Kidney capillary endothelial cell (primary cell): Measurements from ENCODE around the gene TMEM145.
A peak's percentile ranks its signal among the peaks of the same experiment; 100 is the strongest.

Experiments used
- DNase-seq: peaks from one replicate; pipeline ENCODE4 v3.0.0-alpha.2; 2018; ENCODE audit warnings: low spot score

Gene TMEM145

GRCh38 chr19:42278452-42279154, 34.5 kb upstream of the TMEM145 start:
- DNase-seq: no peak

GRCh38 chr19:42279155-42279901, 33.8 kb upstream of the TMEM145 start:
- DNase-seq: no peak

DNA sequence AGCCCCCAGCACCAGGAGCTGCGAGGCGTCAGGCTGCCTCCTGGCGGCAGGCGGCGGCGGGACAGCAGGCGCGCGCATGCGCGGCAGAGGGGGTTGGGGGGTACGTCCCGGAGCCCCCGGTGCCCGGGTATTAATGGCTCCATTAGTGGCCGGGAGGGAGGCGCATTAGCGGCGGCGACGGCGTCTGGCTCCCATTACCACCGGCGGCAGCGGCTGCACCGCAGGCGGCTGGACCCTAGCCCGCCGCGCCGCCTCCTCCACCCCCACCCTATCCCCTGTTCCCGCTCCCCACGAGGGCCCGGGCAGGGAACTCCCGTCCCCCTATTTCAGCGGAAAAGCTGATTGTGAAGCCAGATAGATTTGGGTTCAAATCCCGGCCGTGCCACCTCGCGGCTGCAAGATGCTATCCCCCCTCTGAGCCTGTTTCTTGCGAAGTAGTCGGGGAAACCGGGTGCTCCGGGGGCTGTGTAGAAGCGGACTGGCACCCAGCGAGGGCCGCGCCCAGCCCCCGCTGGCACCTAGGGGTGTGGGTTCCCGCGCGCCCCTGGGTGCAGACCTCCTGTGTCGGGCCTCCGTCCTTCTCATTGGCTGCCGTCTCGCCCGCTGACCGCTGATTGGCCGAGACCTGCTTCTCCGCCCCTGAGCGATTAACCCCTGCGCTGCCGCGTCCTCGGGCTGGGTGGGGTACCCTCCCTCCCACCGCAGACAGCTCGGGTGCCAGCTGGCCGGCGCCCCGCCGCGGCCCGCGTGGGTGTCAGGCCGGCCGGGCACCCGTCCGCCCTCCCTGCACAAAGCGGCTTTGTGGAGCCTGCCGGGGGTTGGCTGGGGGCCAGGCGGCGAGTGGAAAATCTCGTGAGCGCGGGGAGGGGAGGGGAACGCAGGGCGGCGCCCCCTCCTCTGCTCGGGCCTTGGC, 33.0 kb upstream of the TMEM145 start:
- peak; percentile 83 for DNase-seq

GRCh38 chr19:42280815-42281145, 32.3 kb upstream of the TMEM145 start:
- DNase-seq: no peak

- no peak for DNase-seq
Measured at GRCh38 chr19:42281146-42281826, 31.8 kb upstream of the TMEM145 start.

- DNase-seq: no peak
Measured at GRCh38 chr19:42281827-42282762, 31.0 kb upstream of the TMEM145 start.

DNA sequence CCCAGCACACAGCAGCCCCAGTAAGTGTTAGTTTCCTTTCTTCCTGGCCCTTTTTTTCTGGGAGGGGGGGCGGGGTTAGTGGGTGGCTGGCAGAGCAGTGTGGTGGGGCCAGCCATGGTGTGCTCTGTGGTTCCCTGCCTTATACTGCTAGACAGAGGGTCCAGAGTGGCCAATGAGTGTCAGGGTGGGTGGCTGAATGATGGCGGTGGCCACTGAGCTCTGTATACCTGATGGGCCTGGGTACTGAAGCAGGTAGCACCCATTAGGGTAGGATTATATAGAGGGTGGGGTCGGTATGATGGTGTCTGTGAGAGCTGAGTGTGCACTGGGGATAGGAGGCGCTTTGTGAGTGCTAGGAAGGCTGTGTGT, 30.3 kb upstream of the TMEM145 start:
- DNase-seq: no peak

DNA sequence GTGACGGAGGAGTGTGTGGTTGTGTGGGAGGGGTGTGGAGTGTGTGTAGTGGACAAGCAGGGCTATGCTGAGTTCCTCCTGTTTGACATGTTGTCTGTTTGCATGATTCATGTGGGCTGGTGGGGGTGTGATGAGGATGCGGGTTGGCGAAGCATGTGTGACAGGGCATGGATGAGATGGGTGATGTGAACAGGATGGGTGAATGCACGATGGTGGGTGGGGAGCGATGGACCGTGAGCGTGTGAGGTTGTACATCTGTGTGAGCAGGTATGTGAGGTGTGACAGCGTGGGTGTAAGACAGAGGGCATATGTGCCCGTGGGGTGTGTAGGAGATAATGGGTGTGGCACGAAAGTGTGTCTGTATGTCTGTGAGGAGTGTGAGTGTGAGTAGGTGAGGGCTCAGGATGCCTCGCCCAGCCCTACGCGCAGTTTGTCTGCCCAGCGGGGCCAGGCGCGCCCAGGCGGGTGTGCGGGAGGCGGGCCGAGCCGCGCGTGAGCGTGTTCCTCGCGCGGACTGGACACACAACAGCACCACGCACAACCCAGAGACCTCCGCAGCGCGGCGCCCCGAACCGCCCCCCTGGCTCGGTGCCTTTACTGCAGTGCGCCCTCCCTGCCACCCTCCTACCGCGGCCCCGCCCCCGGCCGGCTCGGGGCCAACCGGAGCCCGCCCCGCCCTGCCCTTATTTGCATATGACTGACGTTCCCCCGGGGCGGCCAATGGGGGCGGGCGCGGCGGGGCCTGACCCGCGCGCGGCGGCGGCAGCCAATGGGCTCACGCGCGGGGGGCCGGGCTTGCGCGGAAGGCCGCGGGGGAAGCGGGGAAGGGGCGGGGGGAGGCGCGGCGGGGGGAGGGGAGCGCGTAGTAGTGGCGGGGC, 29.7 kb upstream of the TMEM145 start:
- peak; percentile 85 for DNase-seq

DNA sequence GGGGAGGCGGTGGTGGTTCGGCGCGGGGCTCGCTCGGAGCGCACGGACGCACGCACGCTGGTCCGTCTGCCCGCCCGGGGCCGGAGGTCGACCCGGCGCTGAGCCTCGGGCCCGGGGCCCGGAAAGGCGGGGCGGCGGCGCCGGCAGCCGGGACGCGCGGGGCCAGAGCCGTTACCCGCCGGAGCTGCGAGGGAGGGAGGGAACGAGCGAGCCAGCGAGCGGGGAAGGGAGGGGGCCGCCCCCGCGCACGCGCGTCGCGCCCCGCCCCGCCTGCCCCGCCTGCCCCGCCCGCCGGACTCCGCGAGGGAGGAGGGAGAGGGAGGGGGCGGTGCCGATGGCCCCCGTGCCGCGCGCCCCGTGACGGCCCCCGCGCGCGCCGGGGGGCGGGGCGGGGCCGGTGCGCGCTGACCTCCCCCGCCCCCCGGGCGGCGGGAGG, 29.0 kb upstream of the TMEM145 start:
- no peak for DNase-seq

DNA sequence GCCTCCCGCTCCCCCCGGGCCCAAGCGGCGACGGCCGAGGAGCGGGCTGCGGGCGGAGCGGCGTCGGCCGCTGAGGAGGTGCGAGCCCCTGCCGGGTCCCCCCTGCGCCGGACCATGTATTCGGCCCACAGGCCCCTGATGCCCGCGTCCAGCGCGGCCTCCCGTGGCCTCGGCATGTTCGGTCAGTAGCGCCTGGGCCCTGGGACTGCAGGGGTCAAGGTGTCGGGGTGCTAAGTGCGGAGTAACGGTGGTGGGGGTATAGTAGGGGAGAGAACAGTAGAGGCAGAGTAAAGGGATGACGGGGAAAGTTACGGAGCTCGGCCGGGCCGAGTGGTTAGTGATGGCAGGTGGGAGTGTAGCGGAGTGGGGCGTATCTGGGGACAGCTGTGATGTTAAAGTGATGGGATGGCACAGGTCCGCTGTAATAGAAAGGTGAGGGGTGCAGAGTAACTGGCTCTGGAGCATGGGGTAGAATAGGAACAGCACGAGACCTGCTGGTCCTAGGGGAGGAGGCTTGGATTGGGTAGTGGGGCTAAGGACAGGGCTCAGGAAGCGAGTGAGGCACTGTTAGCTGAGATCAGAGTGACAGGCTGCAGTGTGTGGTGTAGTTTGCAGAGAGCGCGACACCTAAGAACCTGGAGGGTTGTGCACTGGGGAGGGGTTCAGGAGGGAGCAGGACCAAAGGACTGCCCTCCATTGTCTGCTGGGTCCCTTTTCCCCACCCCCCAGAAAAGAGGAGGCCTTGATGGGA, 28.3 kb upstream of the TMEM145 start:
- no peak for DNase-seq

- DNase-seq: no peak
Measured at GRCh38 chr19:42285541-42285941, 27.6 kb upstream of the TMEM145 start.

GRCh38 chr19:42285988-42286348, 27.1 kb upstream of the TMEM145 start:
- no peak for DNase-seq

- no peak for DNase-seq
Measured at GRCh38 chr19:42286349-42287016, 26.6 kb upstream of the TMEM145 start.

DNA sequence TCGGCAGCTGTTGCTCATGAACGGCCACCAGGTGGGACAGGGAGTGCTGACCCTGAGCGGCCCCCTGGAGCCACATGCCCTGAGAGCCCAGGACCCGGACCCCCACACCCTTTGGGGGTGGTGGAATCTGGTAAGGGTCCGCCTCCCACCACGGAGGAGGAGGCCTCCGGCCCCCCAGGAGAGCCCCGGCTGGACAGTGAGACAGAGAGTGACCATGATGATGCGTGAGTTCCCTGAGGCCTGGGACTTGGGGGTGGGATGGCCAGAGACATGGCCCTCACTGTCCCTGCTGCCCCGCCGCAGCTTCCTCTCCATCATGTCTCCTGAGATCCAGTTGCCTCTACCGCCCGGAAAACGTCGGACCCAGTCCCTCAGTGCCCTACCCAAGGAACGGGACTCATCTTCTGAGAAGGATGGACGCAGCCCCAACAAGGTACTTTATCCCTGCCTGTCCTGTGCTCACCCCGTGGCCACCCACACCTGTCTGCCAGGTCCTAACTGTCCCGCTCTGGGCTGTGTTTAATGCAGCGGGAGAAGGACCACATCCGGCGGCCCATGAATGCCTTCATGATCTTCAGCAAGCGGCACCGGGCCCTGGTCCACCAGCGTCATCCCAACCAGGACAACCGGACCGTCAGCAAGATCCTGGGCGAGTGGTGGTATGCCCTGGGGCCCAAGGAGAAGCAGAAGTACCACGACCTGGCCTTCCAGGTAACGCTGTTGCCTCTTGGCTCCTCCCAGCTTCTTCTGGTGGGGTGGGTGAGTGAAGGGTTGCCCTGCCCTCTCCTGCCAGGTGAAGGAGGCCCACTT, 25.9 kb upstream of the TMEM145 start:
- DNase-seq: no peak

DNA sequence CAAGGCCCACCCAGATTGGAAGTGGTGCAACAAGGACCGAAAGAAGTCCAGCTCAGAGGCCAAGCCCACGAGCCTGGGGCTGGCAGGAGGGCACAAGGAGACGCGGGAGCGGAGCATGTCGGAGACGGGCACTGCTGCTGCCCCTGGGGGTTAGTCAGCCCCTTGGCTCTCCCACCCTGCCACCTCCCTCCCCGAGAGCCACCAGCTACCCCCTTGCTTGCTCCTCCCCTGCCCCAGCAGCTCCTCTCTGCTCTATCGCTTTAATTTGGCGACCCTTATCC, 25.3 kb upstream of the TMEM145 start:
- DNase-seq: no peak

GRCh38 chr19:42288387-42288786, 24.7 kb upstream of the TMEM145 start:
- no peak for DNase-seq

- no peak for DNase-seq
Measured at GRCh38 chr19:42288881-42289555, 24.1 kb upstream of the TMEM145 start.
